IMR-90 (cell line): ENCODE results near the gene RIMS1. TPM values are rescaled to one million over a fixed set of nuclear protein-coding genes. Genes with fewer than 3 reads are reported as not detected.
A peak's percentile ranks its signal among the peaks of the same experiment; 100 is the strongest.

Experiments
- ATAC-seq: fragments of 200-7000 bp; cut with Tn5 transposase; 2 replicates; pipeline ENCODE4 v1.9.1; 2020; ENCODE audit warnings: low read depth, mild to moderate bottlenecking, moderate library complexity
- BruUV-seq: library from RNA; stranded (reverse); fragments of 400-500 nt; replicated peaks from 2 replicates; lab custom pipeline; 2021; lab: Mats Ljungman, UMichigan
- CTCF ChIA-PET: fragments of 300-600 bp; formaldehyde crosslinking; extraction: SDS; loops from one replicate; lab custom pipeline; 2021; ENCODE audit warnings: antibody characterized with exemption; lab: Yijun Ruan, JAX
- POLR2A ChIA-PET: fragments of 300-600 bp; sonication (Branson Sonifier 250); formaldehyde crosslinking; loops from one replicate; lab custom pipeline; 2022; ENCODE audit warnings: antibody characterized with exemption; ENCODE audit not compliant: unreplicated experiment; lab: Charles Lee
- DNase-seq: peaks from one replicate; pipeline ENCODE4 v3.0.0; 2013
- H2AFZ ChIP-seq: replicated peaks from 2 replicates; pipeline ENCODE3; 2013; ENCODE audit warnings: low read length, mild to moderate bottlenecking; ENCODE audit not compliant: poor library complexity
- H2AK5ac ChIP-seq: 2 replicates; pipeline ENCODE4 v1.6.1; 2013; ENCODE audit warnings: low read depth, low read length, inconsistent platforms
- H2AK9ac ChIP-seq: replicated peaks from 2 replicates; pipeline ENCODE3; 2013; ENCODE audit warnings: mild to moderate bottlenecking, low read depth, low read length, moderate library complexity; ENCODE audit not compliant: poor library complexity
- H2BK120ac ChIP-seq: 2 replicates; pipeline ENCODE4 v1.6.1; 2013; ENCODE audit warnings: low read depth, low read length, inconsistent platforms
- H2BK15ac ChIP-seq: 3 replicates; pipeline ENCODE4 v1.6.1; 2013; ENCODE audit warnings: low read depth, low read length, inconsistent platforms
- H2BK20ac ChIP-seq: 2 replicates; pipeline ENCODE4 v1.6.1; 2013; ENCODE audit warnings: low read depth, mild to moderate bottlenecking, inconsistent platforms, low read length, moderate library complexity
- H2BK5ac ChIP-seq: 2 replicates; pipeline ENCODE4 v1.6.1; 2013; ENCODE audit warnings: mild to moderate bottlenecking, low read depth, low read length, inconsistent platforms; ENCODE audit not compliant: poor library complexity, severe bottlenecking
- H3K14ac ChIP-seq: replicated peaks from 2 replicates; pipeline ENCODE4 v1.6.1; 2013; ENCODE audit warnings: low read depth, low read length, inconsistent platforms
- H3K18ac ChIP-seq: 2 replicates; pipeline ENCODE4 v1.6.1; 2013; ENCODE audit warnings: low read depth, low read length, control low read depth
- H3K23ac ChIP-seq: 2 replicates; pipeline ENCODE4 v1.6.1; 2013; ENCODE audit warnings: low read depth, low read length, inconsistent platforms
- H3K27ac ChIP-seq: 2 replicates; pipeline ENCODE4 v1.5.1; 2013; ENCODE audit warnings: mild to moderate bottlenecking, control low read depth, low read length; ENCODE audit not compliant: insufficient read depth
- H3K27me3 ChIP-seq: 2 replicates; pipeline ENCODE4 v1.6.1; 2013; ENCODE audit warnings: low read length; ENCODE audit not compliant: control insufficient read depth, insufficient read depth
- H3K36me3 ChIP-seq: 2 replicates; pipeline ENCODE4 v1.6.1; 2013; ENCODE audit warnings: low read length, mixed read lengths; ENCODE audit not compliant: control insufficient read depth, insufficient read depth
- H3K4ac ChIP-seq: 2 replicates; pipeline ENCODE4 v1.6.1; 2013; ENCODE audit warnings: low read depth, low read length, inconsistent platforms
- H3K4me1 ChIP-seq: 2 replicates; pipeline ENCODE4 v1.6.1; 2013; ENCODE audit warnings: low read length, mixed read lengths; ENCODE audit not compliant: control insufficient read depth, insufficient read depth
- H3K4me2 ChIP-seq: 2 replicates; pipeline ENCODE4 v1.6.1; 2013; ENCODE audit warnings: low read depth, mild to moderate bottlenecking, control low read depth, low read length, moderate library complexity
- H3K4me3 ChIP-seq: 2 replicates; pipeline ENCODE4 v1.5.1; 2013; ENCODE audit warnings: low read depth, mild to moderate bottlenecking, control low read depth, low read length, moderate library complexity; ENCODE audit not compliant: insufficient read depth
- H3K56ac ChIP-seq: 2 replicates; pipeline ENCODE4 v1.6.1; 2013; ENCODE audit warnings: low read length, inconsistent platforms; ENCODE audit not compliant: insufficient read depth; ENCODE audit errors: extremely low read depth
- H3K79me1 ChIP-seq, 2 experiments: 2 replicates each; pipeline ENCODE4 v1.6.1; 2013; ENCODE audit warnings: low read length in 2 of 2, inconsistent platforms in 1 of 2, low read depth in 1 of 2
- H3K9ac ChIP-seq: 2 replicates; pipeline ENCODE4 v1.6.1; 2013; ENCODE audit warnings: low read depth, low read length, control low read depth
- H3K9me1 ChIP-seq: 2 replicates; pipeline ENCODE4 v1.6.1; 2013; ENCODE audit warnings: low read length, inconsistent platforms; ENCODE audit not compliant: insufficient read depth
- H3K9me3 ChIP-seq: 2 replicates; pipeline ENCODE4 v1.6.1; 2013; ENCODE audit warnings: low read length; ENCODE audit not compliant: control insufficient read depth, insufficient read depth
- H4K20me1 ChIP-seq: 2 replicates; pipeline ENCODE4 v1.6.1; 2013; ENCODE audit warnings: low read length, inconsistent platforms; ENCODE audit not compliant: insufficient read depth
- H4K5ac ChIP-seq: 2 replicates; pipeline ENCODE4 v1.6.1; 2013; ENCODE audit warnings: mild to moderate bottlenecking, low read depth, low read length, control low read depth
- H4K8ac ChIP-seq, 2 experiments: 2 replicates each; pipeline ENCODE4 v1.6.1; 2013; ENCODE audit warnings: low read depth in 2 of 2, low read length in 2 of 2, control low read depth in 1 of 2, inconsistent platforms in 1 of 2
- H4K91ac ChIP-seq: 2 replicates; pipeline ENCODE4 v1.6.1; 2013; ENCODE audit warnings: low read depth, low read length, inconsistent platforms; ENCODE audit not compliant: insufficient read depth
- CEBPB ChIP-seq: IDR thresholded peaks from 2 replicates; pipeline ENCODE4 v1.6.1; 2012; ENCODE audit warnings: low read depth, low read length, improper control_type of control experiment
- CTCF ChIP-seq: conservative IDR thresholded peaks from 2 replicates; pipeline ENCODE4 v1.5.1; 2012; ENCODE audit warnings: mild to moderate bottlenecking, low read depth, low read length, improper control_type of control experiment
- ELK1 ChIP-seq: fragments of 150-350 bp; IDR thresholded peaks from 2 replicates; pipeline ENCODE4 v1.6.1; 2016; ENCODE audit warnings: low read depth, mild to moderate bottlenecking, low read length, moderate library complexity, borderline replicate concordance
- FOS ChIP-seq: fragments of 150-350 bp; IDR thresholded peaks from 2 replicates; pipeline ENCODE4 v1.6.1; 2016; ENCODE audit warnings: low read depth, low read length
- MAFK ChIP-seq: IDR thresholded peaks from 2 replicates; pipeline ENCODE4 v1.6.1; 2012; ENCODE audit warnings: low read depth, low read length, improper control_type of control experiment
- MXI1 ChIP-seq: IDR thresholded peaks from 2 replicates; pipeline ENCODE4 v1.6.1; 2012; ENCODE audit warnings: low read depth, mild to moderate bottlenecking, low read length, moderate library complexity, borderline replicate concordance
- POLR2A ChIP-seq: IDR thresholded peaks from 2 replicates; pipeline ENCODE4 v1.6.1; 2012; ENCODE audit warnings: mild to moderate bottlenecking, low read depth, low read length
- RAD21 ChIP-seq: IDR thresholded peaks from 2 replicates; pipeline ENCODE4 v1.6.1; 2012; ENCODE audit warnings: low read length, improper control_type of control experiment
- RCOR1 ChIP-seq: IDR thresholded peaks from 2 replicates; pipeline ENCODE4 v1.6.1; 2012; ENCODE audit warnings: mild to moderate bottlenecking, low read length, improper control_type of control experiment; ENCODE audit not compliant: insufficient replicate concordance
- RFX5 ChIP-seq: IDR thresholded peaks from 2 replicates; pipeline ENCODE4 v1.8.0; 2012; ENCODE audit warnings: low read depth, mild to moderate bottlenecking, low read length, moderate library complexity
- SMC3 ChIP-seq: fragments of 150-350 bp; IDR thresholded peaks from 2 replicates; pipeline ENCODE4 v1.6.1; 2016; ENCODE audit warnings: low read depth, mild to moderate bottlenecking, antibody characterized with exemption, low read length, moderate library complexity
- WGBS, 2 experiments: methylation state at CpG; one replicate each; pipeline versions ENCODE4 v1.1.5 to v1.1.7; 2013; ENCODE audit warnings: missing lambda C conversion rate in 2 of 2; ENCODE audit not compliant: insufficient read length in 1 of 2; ENCODE audit errors: extremely low coverage in 2 of 2; 5-methylcytosine and 5-hydroxymethylcytosine counted together
- dilution Hi-C: fragments of 300-500 bp; cut with HindIII; formaldehyde crosslinking; loops from one replicate; pipeline ENCODE4 v1.14.3; 2018; ENCODE audit warnings: low sequenced_read_pairs; ENCODE audit not compliant: unreplicated experiment
- in situ Hi-C: fragments of 300-500 bp; cut with MboI; formaldehyde crosslinking; loops from 3 replicates; pipeline ENCODE4 v1.14.3; 2019; ENCODE audit warnings: low sequenced_read_pairs, inconsistent platforms, mixed read lengths
- intact Hi-C: fragments of 100-400 bp; cut with micrococcal nuclease; formaldehyde crosslinking; loops from 2 replicates; pipeline ENCODE4 v1.10.0; 2022
- polyA plus RNA-seq, 3 experiments: library from polyadenylated mRNA; depleted of rRNA; stranded (reverse); fragments of >200 nt; gene quantifications; 2 replicates each; pipeline ENCODE4 v1.2.3, GENCODE V29; 2012; ENCODE audit warnings: low replicate concordance in 1 of 3
- total RNA-seq: library from RNA; depleted of rRNA; stranded (reverse); fragments of >200 nt; gene quantifications from 2 replicates; pipeline ENCODE4 v1.2.3, GENCODE V29; 2012

Gene RIMS1
- total and polyA plus RNA-seq, 2 of the 4 experiments (the other 2 are of a cell fraction): 0.44 to 3.8 TPM

- H4K91ac ChIP-seq: no peak overlapping the region
- H3K27ac ChIP-seq: no peak overlapping the region
- DNase-seq (no peak), ATAC-seq (peak; percentile 19)
- no peaks in the 10 kb centered on the region for H3K9me1 ChIP-seq
- intact Hi-C loops: no loop called here
- BruUV-seq: no TSS peak
- H2AFZ ChIP-seq: peak overlapping the region; percentile 91
- no peak overlapping the region for H4K5ac ChIP-seq
- no peaks in the 10 kb centered on the region for H4K20me1 ChIP-seq
- peak overlapping the region; percentile 49; the same call in 1 of the 2 replicates for H3K23ac ChIP-seq
- in situ Hi-C loops: no loop called here
- no peak for TF ChIP-seq RCOR1
- no peak for TF ChIP-seq FOS
- TF ChIP-seq CEBPB: no peak
- no peak for TF ChIP-seq MXI1
- no peak for TF ChIP-seq MAFK
- TF ChIP-seq SMC3: no peak
- TF ChIP-seq CTCF: no peak
- TF ChIP-seq RAD21: no peak
- no peak for TF ChIP-seq ELK1
- TF ChIP-seq POLR2A: no peak
- TF ChIP-seq RFX5: no peak
- no peak overlapping the region for H3K18ac ChIP-seq
- no peak overlapping the region for H3K9ac ChIP-seq
- no peaks in the 10 kb centered on the region for H3K79me1 ChIP-seq
- H3K36me3 ChIP-seq: no peaks in the 10 kb centered on the region
- H3K14ac ChIP-seq: no peak overlapping the region
- dilution Hi-C loops: no loop called here
- no peak overlapping the region for H2BK5ac ChIP-seq
- no peaks in the 10 kb centered on the region for H3K9me3 ChIP-seq
- POLR2A ChIA-PET: no interaction called here
- no peak overlapping the region for H3K56ac ChIP-seq
- no peak overlapping the region for H2BK15ac ChIP-seq
- H2AK9ac ChIP-seq: peak overlapping the region; percentile 58
- no peak overlapping the region for H2BK120ac ChIP-seq
- H3K4me2 ChIP-seq: peak overlapping the region; percentile 93
- no peak overlapping the region for H3K4ac ChIP-seq
- no peak overlapping the region for H4K8ac ChIP-seq
- no peak overlapping the region for H2AK5ac ChIP-seq
- CTCF ChIA-PET: interaction anchor here (1.2 kb wide), 1 partner anchor 9 kb away, joined by 4 read pairs; no protein-coding TSS in a partner anchor
- peaks cover 3% of the 10 kb centered on the region; the same call in 1 of the 2 replicates for H3K4me1 ChIP-seq
- peaks cover 17% of the 10 kb centered on the region for H3K27me3 ChIP-seq
- peak overlapping the region; percentile 50 for H3K4me3 ChIP-seq
- 20% methylated on average over 2 of the region's 29 CpGs; no CpG with 5 or more reads in 1 of the 2 experiments for WGBS, 2 experiments
- H2BK20ac ChIP-seq: no peak overlapping the region
Observed at GRCh38 chr6:71887006-71887743, 825 bp downstream of the RIMS1 start.
